Tibial artery (tissue), 4 donors: Measurements from ENCODE around the gene OR1M1.

Experiments
- DNase-seq, 2 donors: peaks; one replicate each; pipeline ENCODE4 v3.0.0-alpha.2; 2019
- H3K27ac ChIP-seq, 2 donors: fragments of 200-600 bp; sonication (generic) in 1 of 2; 1 replicate in 1 of 2; 2 replicates in 1 of 2; pipeline ENCODE4 v1.5.1; 2018 to 2019; ENCODE audit warnings: mild to moderate bottlenecking in 1 of 2
- H3K27me3 ChIP-seq, 2 donors: fragments of 200-600 bp; sonication (generic) in 1 of 2; one replicate each; pipeline versions ENCODE4 v1.5.1 to v1.6.0; 2016 to 2019
- H3K36me3 ChIP-seq, 3 donors: fragments of 200-600 bp; sonication (generic) in 2 of 3; one replicate each; pipeline ENCODE4 v1.5.1; 2016 to 2019; ENCODE audit warnings: mild to moderate bottlenecking in 2 of 3
- H3K4me1 ChIP-seq, 4 donors: fragments of 200-600 bp; sonication (generic) in 2 of 4; 1 replicate in 3 of 4; 2 replicates in 1 of 4; pipeline ENCODE4 v1.5.1; 2016 to 2019
- H3K4me3 ChIP-seq, 2 donors: fragments of 200-600 bp; sonication (generic) in 1 of 2; 1 replicate in 1 of 2; 2 replicates in 1 of 2; pipeline ENCODE4 v1.5.1; 2018 to 2019; ENCODE audit warnings: mild to moderate bottlenecking in 2 of 2
- H3K9me3 ChIP-seq, 3 donors: fragments of 200-600 bp; sonication (generic) in 1 of 3; one replicate each; pipeline ENCODE4 v1.5.1; 2016 to 2019
- intact Hi-C: fragments of 100-400 bp; cut with DNase I; formaldehyde crosslinking; loops from one replicate; pipeline ENCODE4 v1.15.0; 2023; ENCODE audit warnings: low total_unique reads
- TF ChIP-seq, protein P1 (sequence below), 2 experiments: fragments of 200-600 bp in 1 of 2; fragments of 450-650 bp in 1 of 2; IDR thresholded peaks; one replicate each; pipeline ENCODE4 v1.5.1; 2017 to 2019; ENCODE audit warnings: antibody characterized with exemption in 2 of 2, mild to moderate bottlenecking in 1 of 2, moderate library complexity in 1 of 2

OR1M1 gene

GRCh38 chr19:9076901-9077300 is 10.0 kb upstream of the OR1M1 start:
- intact Hi-C loops: loop anchor here (5.0 kb wide), 1 partner anchor 420 kb away; no protein-coding TSS in a partner anchor
- TF ChIP-seq, protein P1, sequence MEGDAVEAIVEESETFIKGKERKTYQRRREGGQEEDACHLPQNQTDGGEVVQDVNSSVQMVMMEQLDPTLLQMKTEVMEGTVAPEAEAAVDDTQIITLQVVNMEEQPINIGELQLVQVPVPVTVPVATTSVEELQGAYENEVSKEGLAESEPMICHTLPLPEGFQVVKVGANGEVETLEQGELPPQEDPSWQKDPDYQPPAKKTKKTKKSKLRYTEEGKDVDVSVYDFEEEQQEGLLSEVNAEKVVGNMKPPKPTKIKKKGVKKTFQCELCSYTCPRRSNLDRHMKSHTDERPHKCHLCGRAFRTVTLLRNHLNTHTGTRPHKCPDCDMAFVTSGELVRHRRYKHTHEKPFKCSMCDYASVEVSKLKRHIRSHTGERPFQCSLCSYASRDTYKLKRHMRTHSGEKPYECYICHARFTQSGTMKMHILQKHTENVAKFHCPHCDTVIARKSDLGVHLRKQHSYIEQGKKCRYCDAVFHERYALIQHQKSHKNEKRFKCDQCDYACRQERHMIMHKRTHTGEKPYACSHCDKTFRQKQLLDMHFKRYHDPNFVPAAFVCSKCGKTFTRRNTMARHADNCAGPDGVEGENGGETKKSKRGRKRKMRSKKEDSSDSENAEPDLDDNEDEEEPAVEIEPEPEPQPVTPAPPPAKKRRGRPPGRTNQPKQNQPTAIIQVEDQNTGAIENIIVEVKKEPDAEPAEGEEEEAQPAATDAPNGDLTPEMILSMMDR (IDR thresholded peaks at IDR 0.05): no peak
- Histone ChIP-seq H3K27me3 (no peaks in the 10 kb centered on the region), H3K9me3 (no peaks in the 10 kb centered on the region), H3K36me3 (no peaks in the 10 kb centered on the region), H3K4me1 (peaks cover 0 to 14% (median 2%) of the 10 kb centered on the region in 4 donors), H3K27ac (no peak overlapping the region), H3K4me3 (no peak overlapping the region)
- no peak for DNase-seq

- TF ChIP-seq, protein P1 (IDR thresholded peaks at IDR 0.05): no peak
- H3K36me3 ChIP-seq: no peaks in the 10 kb centered on the region
- no peaks in the 10 kb centered on the region for H3K27me3 ChIP-seq
- no peak overlapping the region for H3K4me3 ChIP-seq
- H3K4me1 ChIP-seq: peaks cover 0 to 14% (median 2%) of the 10 kb centered on the region in 4 donors
- no peak overlapping the region for H3K27ac ChIP-seq
- no peak for DNase-seq
- intact Hi-C loops: loop anchor here (5.0 kb wide), 1 partner anchor 421 kb away; no protein-coding TSS in a partner anchor
- no peaks in the 10 kb centered on the region for H3K9me3 ChIP-seq
Observed at GRCh38 chr19:9078651-9079050, 8.2 kb upstream of the OR1M1 start.

- intact Hi-C loops: no loop called here
- no peaks in the 10 kb centered on the region for H3K27me3 ChIP-seq
Observed at GRCh38 chr19:9107375-9107774, 20.5 kb downstream of the OR1M1 start, which contains the start of gene OR7G2. OR7G2 (minus strand) TSS chr19:9107475; CDS start chr19:9103243, 4,232 bp downstream.

GRCh38 chr19:9109959-9110358 is 23.1 kb downstream of the OR1M1 start:
- no peaks in the 10 kb centered on the region for H3K36me3 ChIP-seq
- DNase-seq: no peak
- TF ChIP-seq, protein P1 (IDR thresholded peaks at IDR 0.05): no peak
- no peaks in the 10 kb centered on the region for H3K27me3 ChIP-seq
- H3K27ac ChIP-seq: no peak overlapping the region
- no peak overlapping the region for H3K4me3 ChIP-seq
- intact Hi-C loops: no loop called here
- no peaks in the 10 kb centered on the region for H3K4me1 ChIP-seq
- no peaks in the 10 kb centered on the region for H3K9me3 ChIP-seq

More at GRCh38 chr19:9107375-9107774, 20.5 kb downstream of the OR1M1 start, which contains the start of gene OR7G2:
- TF ChIP-seq, protein P1 (IDR thresholded peaks at IDR 0.05): no peak
- no peaks in the 10 kb centered on the region for H3K4me1 ChIP-seq
- H3K36me3 ChIP-seq: no peaks in the 10 kb centered on the region
- no peak for DNase-seq
- no peaks in the 10 kb centered on the region for H3K9me3 ChIP-seq
- H3K4me3 ChIP-seq: no peak within 1 kb of the TSS
- no peak within 1 kb of the TSS for H3K27ac ChIP-seq

DNA sequence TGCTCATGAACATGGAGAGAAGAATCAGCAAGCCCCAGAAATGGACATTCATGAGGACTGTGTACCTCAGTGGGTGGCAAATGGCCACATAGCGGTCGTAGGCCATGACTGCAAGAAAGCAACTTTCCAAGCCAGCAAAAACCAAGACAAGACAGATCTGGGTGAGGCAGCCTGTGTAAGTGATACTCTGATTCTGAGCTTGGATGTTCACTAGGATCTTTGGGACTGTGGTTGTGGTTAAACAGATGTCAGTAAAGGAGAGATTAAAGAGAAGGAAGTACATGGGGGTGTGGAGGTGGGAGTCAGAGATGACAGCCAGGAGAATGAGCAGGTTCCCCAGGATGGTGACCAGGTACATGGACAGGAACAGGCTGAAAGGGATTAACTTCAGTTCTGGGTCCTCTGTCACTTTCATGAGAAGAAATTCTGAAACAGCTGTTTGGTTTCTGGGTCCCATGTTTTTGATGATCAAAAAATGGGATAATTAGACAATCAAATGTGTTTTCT is 28.5 kb downstream of the OR1M1 start, which contains the start of gene OR7G1:
Gene OR7G1 (minus strand): TSS at position 457 of the 507 bp plus-strand sequence. CDS start 0 bp downstream, at position 457.
- Histone ChIP-seq H3K4me1 (no peaks in the 10 kb centered on the region), H3K4me3 (no peak within 1 kb of the TSS), H3K27ac (no peak within 1 kb of the TSS), H3K9me3 (no peaks in the 10 kb centered on the region), H3K36me3 (no peaks in the 10 kb centered on the region), H3K27me3 (no peaks in the 10 kb centered on the region)
- DNase-seq: no peak
- intact Hi-C loops: no loop called here
- TF ChIP-seq, protein P1 (IDR thresholded peaks at IDR 0.05): no peak
